Right hindlimb (tissue), 1 donor: ENCODE measurements around the gene KCNT2.
"Not testable (repeated sequence)": the region's sequence is repeated elsewhere in the genome, so short reads cannot be mapped to it uniquely, and the experiment has no call there.

ENCODE experiments used
- DNase-seq: peaks from one replicate; pipeline ENCODE4 v3.0.0-alpha.2; 2018

The KCNT2 gene

GRCh38 chr1:196590012-196590708 is 18.1 kb downstream of the KCNT2 start:
- no peak for DNase-seq

- DNase-seq: no peak
Observed at GRCh38 chr1:196584696-196585095, 23.5 kb downstream of the KCNT2 start.

DNA sequence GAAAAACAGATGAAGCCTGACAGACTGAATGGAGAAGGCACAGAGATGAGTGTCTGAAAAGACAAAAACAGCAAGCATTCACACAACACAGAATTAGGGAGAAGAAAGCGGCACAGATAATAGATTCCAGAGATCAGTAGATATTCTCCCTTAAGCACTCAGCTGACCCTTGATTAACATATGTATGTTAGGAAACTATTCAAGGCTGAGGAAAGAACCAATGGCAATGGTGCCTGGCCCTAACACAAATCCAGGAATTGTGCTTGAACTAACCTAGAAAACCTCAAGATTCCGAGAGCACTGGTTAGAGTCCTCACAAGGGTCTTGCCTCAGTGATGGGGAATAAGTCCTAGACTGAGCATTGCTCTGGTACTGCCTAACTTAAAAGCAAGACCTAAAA is 30.9 kb downstream of the KCNT2 start:
- no peak for DNase-seq

- DNase-seq: no peak
Observed at GRCh38 chr1:196573226-196573625, 35.0 kb downstream of the KCNT2 start.

DNA sequence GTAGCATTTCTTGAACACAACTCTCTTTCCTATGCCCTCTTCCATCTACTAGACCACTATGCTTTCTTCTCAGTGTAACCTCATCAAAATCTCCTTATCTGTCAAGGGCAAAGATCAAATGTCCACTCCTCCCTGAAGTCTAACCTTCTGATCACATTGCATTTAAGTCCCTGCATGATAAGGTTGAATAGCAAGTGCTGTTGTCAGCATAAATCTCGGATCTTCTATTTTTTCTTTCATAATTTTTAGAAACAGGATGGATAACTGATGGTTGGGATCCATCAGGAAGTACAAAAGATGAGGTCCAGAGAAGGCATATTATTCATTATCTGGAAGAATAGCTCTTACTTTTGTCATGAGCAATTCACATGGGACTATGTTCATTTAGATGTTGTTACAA is 41.0 kb downstream of the KCNT2 start:
- DNase-seq: no peak

- no peak for DNase-seq
Observed at GRCh38 chr1:196563768-196564167, 44.5 kb downstream of the KCNT2 start.

GRCh38 chr1:196559314-196559713 is 48.9 kb downstream of the KCNT2 start:
- DNase-seq: no peak

GRCh38 chr1:196558411-196558810 is 49.8 kb downstream of the KCNT2 start:
- DNase-seq: no peak

GRCh38 chr1:196557797-196558196 is 50.4 kb downstream of the KCNT2 start:
- DNase-seq: no peak

- DNase-seq: no peak
Observed at GRCh38 chr1:196550731-196551130, 57.5 kb downstream of the KCNT2 start.

GRCh38 chr1:196546272-196547111 is 61.7 kb downstream of the KCNT2 start:
- DNase-seq: no peak

- DNase-seq: no peak
Observed at GRCh38 chr1:196545222-196545621, 63.0 kb downstream of the KCNT2 start.

GRCh38 chr1:196544617-196545016 is 63.6 kb downstream of the KCNT2 start:
- DNase-seq: no peak

DNA sequence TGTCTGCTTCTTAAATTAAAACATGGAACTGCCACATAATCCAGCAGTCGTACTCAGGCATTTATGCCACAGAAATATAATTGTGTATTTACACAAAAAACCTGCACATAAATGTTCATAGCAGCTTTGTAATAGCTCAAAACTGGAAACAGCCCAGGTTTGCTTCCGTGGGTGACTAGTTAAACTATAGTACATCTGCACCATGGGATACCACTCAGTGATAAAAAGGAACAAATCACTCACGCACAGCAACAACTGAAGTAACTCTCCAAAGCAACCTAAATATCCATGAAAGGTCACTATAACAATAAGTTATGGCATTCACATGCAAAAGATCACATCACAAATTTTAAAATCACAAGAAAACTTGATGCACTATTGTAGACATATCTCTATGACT is 64.4 kb downstream of the KCNT2 start:
- DNase-seq: no peak

GRCh38 chr1:196538473-196538872 is 69.8 kb downstream of the KCNT2 start:
- no peak for DNase-seq

DNA sequence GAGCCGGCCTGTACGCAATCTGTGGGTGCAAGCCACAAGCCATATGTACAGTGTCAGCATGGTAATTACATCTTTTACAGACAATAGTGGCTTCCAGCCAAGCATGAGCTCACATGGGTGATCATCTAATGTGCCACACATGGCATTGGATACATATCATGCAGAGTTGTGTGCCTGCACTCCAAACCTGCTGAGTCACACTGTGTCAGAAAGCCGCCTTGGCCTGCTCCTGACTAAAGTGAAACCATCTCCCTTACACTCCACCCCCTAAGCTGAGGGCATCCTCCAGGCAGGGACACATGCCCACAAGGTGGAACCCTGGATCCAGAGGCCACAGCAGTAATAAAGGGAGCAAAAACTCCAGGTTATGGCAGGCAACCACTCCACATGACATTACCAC is 72.5 kb downstream of the KCNT2 start:
- no peak for DNase-seq

GRCh38 chr1:196531737-196532524 is 76.3 kb downstream of the KCNT2 start:
- no peak for DNase-seq

DNA sequence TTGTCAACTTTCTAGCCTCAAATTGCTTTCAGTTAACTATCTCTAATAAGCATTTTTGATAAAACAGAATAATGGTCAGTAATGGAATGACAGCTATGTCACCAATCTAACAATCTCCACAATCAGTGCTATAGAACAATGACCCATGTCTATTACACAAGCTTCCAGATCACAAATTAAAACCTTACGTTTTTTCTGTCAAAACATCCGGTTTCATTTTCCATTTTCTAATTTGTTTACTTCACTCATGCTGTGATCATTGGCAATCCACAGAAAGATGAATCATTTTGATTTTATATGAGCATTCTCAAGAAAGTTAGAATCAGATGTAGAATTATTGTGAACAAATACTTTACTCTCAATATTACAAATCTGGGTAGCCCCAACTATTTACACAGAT is 80.3 kb downstream of the KCNT2 start:
- no peak for DNase-seq

GRCh38 chr1:196522574-196523345 is 85.5 kb downstream of the KCNT2 start:
- not testable (repeated sequence) for DNase-seq

DNA sequence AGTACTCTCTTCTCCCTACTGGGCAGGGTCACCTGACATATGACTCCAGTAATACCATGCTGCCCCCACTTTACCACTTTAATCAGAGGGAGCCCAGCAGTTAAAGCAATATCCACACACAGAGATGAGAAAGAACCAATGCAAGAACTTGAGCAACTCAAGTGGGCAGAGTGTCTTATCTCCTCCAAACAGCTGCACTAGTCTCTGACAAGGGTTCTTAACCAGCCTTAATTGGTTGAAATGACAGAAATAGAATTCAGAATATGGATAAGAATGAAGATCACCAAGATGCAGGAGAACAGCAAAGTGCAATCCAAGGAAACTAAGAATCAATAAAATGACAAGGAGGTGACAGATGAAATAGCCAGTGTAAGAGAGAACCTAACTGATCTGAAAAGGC is 91.0 kb downstream of the KCNT2 start:
- no peak for DNase-seq

- no peak for DNase-seq
Observed at GRCh38 chr1:196516373-196516772, 91.9 kb downstream of the KCNT2 start.

- no peak for DNase-seq
Observed at GRCh38 chr1:196515904-196516303, 92.3 kb downstream of the KCNT2 start.

DNA sequence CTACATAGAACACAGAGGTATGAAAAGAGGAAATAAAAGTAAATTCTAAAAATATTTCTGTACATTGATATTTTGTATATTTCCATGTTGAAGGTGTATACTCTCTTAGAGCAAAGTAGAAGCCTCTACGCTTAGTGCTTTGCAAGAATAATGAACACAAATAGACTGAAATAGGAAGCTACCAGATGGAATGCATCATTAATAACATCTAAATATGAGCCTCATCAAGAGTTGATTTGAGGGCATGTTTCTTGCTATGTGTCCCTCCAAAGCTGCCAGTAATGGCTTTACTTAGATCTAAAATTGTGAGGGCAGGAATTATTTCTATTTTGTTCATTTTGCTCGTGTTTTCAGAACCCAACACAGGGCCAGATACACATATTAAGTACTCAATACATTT is 94.4 kb downstream of the KCNT2 start:
- no peak for DNase-seq
